ENCODE measurements around the gene TM6SF1.

DNA sequence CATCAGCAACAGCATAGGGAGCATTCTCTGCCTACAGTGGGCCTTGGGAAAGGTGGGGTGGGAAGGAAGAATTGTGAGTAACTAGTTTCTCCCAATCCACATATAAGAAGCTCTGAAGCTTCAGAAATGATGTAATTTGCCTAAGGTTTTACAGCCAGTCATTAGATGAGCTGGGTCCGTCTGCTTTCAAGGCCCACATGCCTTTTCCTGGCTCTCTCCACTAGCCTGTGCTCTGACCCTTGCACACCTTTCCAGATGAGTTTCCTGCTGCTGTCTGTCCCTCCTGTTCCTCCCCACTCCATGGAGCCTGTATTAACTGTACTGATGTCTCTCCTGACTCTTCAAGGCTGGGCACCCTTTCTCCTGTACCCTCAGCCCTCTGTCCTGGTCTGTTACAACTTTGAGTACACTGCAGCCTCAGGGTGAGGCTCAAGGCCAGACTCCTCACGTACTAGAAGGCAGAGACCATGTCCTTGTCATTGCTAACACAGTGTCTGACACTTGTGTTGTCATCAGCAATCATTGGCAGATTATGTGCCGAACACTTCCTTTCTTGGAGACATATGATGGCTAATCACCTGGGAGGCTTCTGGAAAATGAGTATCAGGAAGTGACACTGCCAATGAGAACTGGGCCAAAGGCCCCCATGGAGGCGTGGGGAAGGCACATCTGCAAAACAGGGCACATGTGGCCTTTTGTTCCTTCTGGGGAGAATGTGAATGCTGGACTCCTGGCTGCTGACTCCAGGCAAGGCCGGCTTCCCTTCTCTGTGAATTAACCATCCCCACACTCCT is 6.6 kb downstream of the TM6SF1 start:
- TF ChIP-seq CTCF (IDR thresholded peaks at IDR 0.05) (no peak), ZFX (IDR thresholded peaks at IDR 0.05; ENCODE audit: borderline replicate concordance) (no peak)
